NCI-H2227 treated with DMSO at 0.1 percent for 48 hours (cell line): Measurements from ENCODE around the gene DNAJC2.

Experiments used
- DNase-seq: peaks from one replicate; lab custom pipeline; 2025; lab: John Stamatoyannopoulos, UW

DNAJC2 gene

GRCh38 chr7:103344453-103345149 is at the start of gene DNAJC2:
Gene DNAJC2, minus strand, starts transcription at chr7:103344767. Its CDS starts 145 bp downstream, at chr7:103344622.
- peak; percentile 95 for DNase-seq

DNA sequence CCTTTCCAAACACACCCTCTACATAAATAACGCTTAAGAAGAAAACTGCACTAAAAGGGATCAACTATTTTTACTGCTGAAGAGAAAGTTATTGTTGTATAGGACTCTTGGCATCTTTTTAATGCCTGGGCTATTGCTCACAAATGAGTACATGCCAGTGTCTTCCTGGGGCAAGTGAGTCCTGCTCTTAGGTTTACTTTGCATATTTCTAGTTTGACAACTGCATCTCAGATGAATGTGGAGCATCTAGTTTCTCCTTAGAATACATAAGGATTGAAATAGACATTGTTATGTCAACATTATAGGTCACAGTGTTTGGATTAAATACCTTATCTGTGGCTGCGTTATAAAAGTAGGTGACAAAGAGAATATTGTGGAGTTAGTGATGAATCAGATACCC is 47.4 kb upstream of the DNAJC2 start:
- DNase-seq, result no peak

- no peak for DNase-seq
Observed at GRCh38 chr7:103391150-103391549, 46.6 kb upstream of the DNAJC2 start.

GRCh38 chr7:103389263-103389662 is 44.7 kb upstream of the DNAJC2 start:
- DNase-seq, result no peak

DNA sequence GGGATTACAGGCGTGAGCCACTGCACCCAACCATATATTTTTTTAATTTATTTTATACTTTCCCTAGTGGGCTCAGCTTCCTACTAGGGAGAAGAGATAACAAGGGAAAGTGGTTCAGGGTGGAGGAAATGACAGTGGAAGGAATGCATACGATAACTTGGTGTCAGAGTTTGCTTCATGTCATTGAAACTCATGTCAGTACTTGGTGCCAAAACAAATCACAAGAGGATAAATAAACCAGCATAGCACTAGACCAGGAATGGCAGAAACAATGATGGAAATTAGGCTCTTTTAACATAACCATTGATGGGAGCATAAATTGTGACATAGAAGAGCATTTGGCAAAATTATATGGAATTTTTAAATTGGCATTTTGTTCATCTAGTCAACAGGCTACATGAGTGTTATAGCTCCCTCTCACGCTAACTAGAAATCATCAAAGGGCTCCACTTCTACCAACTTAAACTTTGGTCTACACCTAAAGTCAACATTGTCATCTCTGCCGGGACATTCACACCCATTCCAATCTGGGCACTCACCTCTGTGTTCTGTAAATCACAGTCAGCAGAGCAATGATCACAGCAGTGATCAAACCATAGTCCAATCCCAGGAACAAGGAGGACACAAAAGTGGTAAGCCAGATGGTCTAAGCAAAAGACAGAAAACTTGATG is 44.0 kb upstream of the DNAJC2 start:
- DNase-seq, result no peak

- no peak for DNase-seq
Observed at GRCh38 chr7:103387242-103387641, 42.7 kb upstream of the DNAJC2 start.

- no peak for DNase-seq
Observed at GRCh38 chr7:103382032-103382402, 37.5 kb upstream of the DNAJC2 start.

GRCh38 chr7:103381280-103382031 is 36.9 kb upstream of the DNAJC2 start:
- no peak for DNase-seq

DNA sequence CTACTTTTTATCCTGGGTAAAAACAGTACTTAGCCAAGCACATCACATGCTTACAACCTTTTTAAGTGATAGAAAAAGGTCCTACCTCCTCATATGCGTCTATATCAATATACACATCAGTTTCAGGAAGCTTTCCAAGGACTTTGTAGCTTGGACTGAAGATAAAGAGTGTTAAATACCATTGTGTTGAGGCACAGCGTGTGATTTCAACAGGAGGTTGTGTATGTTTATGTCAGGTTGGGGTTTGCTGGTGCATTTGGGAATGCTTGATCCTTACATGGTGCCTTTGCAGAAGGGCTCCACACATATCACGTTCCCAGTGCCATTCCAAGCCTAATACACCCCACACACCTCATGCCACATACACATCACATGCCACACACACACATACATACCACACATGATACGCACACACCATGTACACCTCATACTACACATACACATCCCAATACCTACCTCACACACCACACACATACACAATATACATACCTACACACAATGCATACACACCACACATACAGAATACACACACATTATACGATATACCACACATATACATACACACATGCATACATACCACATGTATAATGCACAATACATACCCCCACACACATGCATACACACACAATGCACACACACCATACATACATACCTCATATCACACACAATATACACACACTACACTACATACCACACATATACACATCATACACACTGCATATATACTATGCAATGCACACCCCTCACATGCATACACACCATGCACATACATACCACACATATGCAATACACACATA is 36.0 kb upstream of the DNAJC2 start:
- DNase-seq, result no peak

DNA sequence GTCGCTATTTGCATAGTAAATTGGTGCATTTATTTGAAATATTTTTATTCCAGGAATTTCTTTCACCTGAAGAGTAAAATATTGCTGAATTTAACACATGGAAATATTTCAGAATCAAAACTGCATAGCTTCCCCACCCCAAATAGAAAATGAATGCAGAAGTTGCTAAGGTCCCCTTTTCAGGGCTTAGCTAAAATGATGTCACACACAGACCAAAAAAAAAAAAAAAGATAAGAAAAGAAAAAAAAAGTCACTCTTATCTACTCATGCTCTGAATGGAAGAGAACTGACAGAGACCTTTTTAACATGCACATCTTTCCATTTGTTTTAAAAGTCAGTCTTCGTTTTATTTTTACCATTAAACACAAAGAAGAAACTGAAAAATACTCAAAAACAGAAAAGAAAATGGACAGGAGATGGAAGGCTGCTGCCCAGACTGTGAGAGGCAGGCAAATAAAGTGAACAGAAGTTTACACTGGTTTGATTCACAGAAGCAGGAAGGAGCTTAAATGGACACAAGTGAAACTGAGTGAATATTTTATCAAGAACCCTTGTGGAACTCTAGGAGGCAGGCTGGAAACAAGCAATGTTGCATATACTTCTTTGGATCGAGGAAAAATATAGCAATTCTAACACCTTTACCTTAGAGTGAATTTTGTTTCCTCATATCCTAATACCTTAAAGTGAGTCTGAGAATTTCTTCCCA is 34.9 kb upstream of the DNAJC2 start:
- no peak for DNase-seq

DNA sequence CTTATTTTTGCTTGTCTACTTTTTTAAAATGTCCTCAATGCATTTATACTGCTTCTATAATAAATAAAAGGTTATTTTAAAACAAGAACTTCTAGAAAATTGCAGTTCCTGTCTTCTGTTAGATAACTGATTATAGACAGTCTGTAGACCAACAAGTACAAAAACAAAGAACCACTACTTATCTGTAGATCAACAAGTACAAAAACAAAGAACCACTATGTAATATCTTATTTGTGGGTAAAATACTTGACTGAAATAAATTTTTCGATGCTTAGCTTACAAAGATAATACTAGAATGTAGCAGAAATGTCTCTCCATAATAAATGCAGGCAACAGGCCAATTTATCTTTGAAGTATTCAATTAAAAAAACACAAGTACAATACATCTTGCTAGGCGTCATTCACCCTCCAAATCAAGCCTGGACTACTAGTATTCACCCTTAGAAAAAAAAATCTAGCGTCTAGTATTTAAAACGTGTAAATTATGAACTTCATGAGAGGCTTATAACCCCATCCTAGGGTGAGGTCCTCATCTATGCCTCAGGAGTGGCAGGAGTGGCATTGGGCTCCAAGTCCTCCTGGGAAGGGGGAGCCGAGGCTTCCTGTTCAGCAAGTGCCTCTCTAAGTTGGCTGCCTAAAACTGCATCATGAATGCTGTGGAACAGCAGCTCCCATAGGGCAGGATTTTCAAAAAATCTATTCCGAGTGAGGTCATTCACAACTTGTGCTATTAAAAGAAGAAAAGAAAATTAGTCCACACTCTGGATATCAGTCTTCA is 29.5 kb upstream of the DNAJC2 start:
- no peak for DNase-seq

DNA sequence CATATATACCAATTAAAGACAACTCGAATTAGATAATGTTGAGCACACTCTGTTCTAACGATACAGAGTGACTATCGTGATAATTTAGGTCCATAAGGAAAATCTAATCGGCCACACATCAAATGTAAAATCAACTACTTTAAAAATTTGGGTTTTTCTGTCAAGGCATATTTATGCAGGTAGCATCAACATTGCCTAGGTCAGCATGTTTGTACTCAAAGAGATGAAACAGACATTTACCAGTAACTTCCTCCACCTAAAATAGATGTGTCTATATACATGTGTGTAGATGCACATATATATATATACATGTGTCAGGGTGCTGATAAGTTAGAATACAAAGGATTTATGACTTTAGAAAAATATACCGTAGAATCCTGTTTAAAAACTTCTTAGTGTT is 24.9 kb upstream of the DNAJC2 start:
- DNase-seq, result no peak

GRCh38 chr7:103349805-103350204 is 5.2 kb upstream of the DNAJC2 start:
- DNase-seq, result no peak

DNA sequence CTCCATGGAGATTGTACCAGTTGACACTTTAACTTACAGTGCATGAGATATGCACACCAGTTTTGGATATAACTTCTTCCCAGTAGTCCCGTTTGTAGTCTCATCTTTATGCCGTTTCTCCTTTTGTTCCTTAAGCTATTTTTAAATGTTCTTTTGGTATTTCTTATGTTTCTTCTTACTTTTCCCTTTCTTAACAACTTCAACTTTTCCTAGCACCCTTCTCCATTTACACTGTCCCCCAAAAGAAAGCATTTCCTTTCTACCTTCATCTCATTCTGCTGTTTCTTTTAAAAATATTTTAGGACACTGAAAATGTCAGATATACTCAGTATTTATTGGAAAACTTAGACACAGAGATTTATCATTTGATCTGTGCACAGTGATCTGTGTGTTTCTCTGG is 4.4 kb upstream of the DNAJC2 start:
- DNase-seq, result no peak

DNA sequence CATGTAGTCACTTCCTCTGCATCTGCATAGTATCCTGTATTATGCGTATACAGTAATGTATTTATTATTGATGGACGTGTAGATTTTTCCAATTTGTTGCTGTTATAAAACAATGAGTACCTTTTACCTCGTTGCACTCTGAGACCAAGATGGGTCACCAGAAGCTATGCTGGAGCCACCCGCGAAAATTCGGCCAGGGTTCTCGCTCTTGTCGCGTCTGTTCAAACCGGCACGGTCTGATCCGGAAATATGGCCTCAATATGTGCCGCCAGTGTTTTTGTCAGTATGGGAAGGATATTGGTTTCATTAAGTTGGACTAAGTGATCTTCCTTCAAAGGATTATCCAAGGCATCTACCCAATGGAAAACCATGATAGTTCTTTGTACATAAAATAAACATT is 3.9 kb upstream of the DNAJC2 start:
- no peak for DNase-seq

- peak; percentile 92 for DNase-seq
Observed at GRCh38 chr7:103347507-103348267, 3.1 kb upstream of the DNAJC2 start, which contains the start of gene PSMC2. Gene PSMC2, plus strand, starts transcription at chr7:103347643. Its CDS starts 69 bp downstream, at chr7:103347712.

DNA sequence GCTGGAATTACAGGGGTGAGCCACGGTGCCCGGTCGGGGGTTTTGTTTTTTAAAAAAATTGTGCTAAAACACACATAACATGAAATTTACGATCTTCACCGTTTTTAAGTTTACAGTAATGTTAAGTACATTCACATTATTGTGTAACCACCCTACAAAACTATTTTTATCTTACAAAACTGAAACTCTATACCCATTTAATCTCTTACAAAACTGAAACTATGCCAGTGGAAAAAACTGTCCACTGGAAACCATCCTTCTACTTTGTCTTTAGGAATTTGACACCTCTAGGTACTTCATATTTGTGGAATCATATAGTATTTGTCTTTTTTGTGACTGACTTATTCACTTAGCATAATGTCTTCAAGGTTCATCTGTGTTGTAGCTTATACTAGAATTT is 1.8 kb upstream of the DNAJC2 start:
- no peak for DNase-seq

DNA sequence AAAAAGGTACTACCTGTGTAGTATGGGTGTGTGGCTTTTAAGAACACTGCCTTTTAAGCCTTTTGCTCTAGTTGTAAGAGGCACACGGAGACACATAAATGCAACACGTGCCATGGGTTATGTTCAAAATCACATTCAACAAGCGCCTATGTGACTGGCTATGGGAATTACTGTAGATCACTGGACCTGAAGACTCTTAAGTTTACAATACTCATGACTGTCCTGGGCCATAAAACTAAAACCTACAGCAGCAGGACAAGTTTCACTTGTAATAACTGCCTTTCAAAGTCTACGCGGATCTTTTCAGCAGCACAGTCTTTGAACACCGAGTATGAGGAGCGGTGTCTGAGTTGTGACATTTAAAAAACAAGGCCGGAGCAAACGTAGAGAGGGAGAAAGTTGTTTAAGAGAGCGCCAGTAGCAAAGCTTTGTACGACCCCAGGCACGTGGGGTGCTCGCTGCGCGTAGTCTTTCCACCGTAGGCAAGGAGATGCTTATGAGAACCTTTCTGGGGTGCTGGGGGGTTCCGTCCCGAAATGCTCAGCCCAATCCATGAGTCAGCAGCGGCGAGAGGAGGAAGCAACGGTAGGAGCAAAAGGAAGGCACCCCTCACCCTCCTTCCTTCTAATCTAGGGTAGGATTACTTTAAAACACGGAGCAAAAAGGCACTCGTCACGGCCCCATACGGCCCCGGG is 662 bp downstream of the DNAJC2 start:
- no peak for DNase-seq

- no peak for DNase-seq
Observed at GRCh38 chr7:103343332-103343731, 1.2 kb downstream of the DNAJC2 start.
